ENCODE results near the gene HNMT. TPM values are rescaled to one million over a fixed set of nuclear protein-coding genes. Genes with fewer than 3 reads are reported as not detected.

Gene HNMT
- total and polyA plus RNA-seq, 11 donors, result 4.5 to 38.1 (median 10.2) TPM

- intact Hi-C loops (cut with DNase I), result loop anchor here in 3 of 10 donors (10.0 kb wide), 3 partner anchors 152 to 842 kb away; partner anchors contain the start of gene NXPH2 (in 2 of the 3)
Observed at GRCh38 chr2:137942833-137943677, 21.2 kb upstream of the HNMT start.

GRCh38 chr2:137943678-137944347 is 20.5 kb upstream of the HNMT start:
- no peaks in the 10 kb centered on the region for H3K4me1 ChIP-seq
- H3K9me3 ChIP-seq, result no peaks in the 10 kb centered on the region
- no peak for TF ChIP-seq POLR2A (IDR thresholded peaks at IDR 0.05)
- TF ChIP-seq CTCF (IDR thresholded peaks at IDR 0.05), result no peak
- H3K4me3 ChIP-seq, result no peak overlapping the region
- DNase-seq (no peak), ATAC-seq (no peak)
- 96 to 99% (median 98%) methylated on average over 2 of the region's 2 CpGs for WGBS, 4 donors
- no peak overlapping the region for H3K27ac ChIP-seq
- H3K27me3 ChIP-seq, result no peaks in the 10 kb centered on the region
- no peaks in the 10 kb centered on the region for H3K36me3 ChIP-seq
- intact Hi-C loops (cut with DNase I), result loop anchor here in 3 of 10 donors (10.0 kb wide), 3 partner anchors 151 to 841 kb away; partner anchors contain the start of gene NXPH2 (in 2 of the 3)

More at GRCh38 chr2:137942833-137943677, 21.2 kb upstream of the HNMT start:
- WGBS, 4 donors, result 77 to 83% (median 80%) methylated on average over 6 of the region's 6 CpGs
- no peaks in the 10 kb centered on the region for H3K36me3 ChIP-seq
- no peaks in the 10 kb centered on the region for H3K4me1 ChIP-seq
- no peaks in the 10 kb centered on the region for H3K27me3 ChIP-seq
- H3K9me3 ChIP-seq, result no peaks in the 10 kb centered on the region
- no peak overlapping the region for H3K4me3 ChIP-seq
- TF ChIP-seq CTCF (IDR thresholded peaks at IDR 0.05), result no peak
- DNase-seq (no peak), ATAC-seq (no peak)
- H3K27ac ChIP-seq, result no peak overlapping the region

GRCh38 chr2:137944714-137945113 is 19.6 kb upstream of the HNMT start:
- Histone ChIP-seq H3K27ac (no peak overlapping the region), H3K9me3 (no peaks in the 10 kb centered on the region), H3K27me3 (no peaks in the 10 kb centered on the region), H3K4me3 (no peak overlapping the region), H3K4me1 (no peaks in the 10 kb centered on the region), H3K36me3 (no peaks in the 10 kb centered on the region)
- ATAC-seq (no peak), DNase-seq (no peak)
- intact Hi-C loops (cut with DNase I), result loop anchor here in 9 of 10 donors (5.0 to 10.0 kb wide), 7 partner anchors 148 to 843 kb away; partner anchors contain the start of gene NXPH2 (in 2 of the 9)
- no peak for TF ChIP-seq POLR2A (IDR thresholded peaks at IDR 0.05)
- no peak for TF ChIP-seq CTCF (IDR thresholded peaks at IDR 0.05)
- WGBS, 4 donors, result 66 to 92% (median 71%) methylated on average over 5 of the region's 5 CpGs

- ATAC-seq, result no peak
- intact Hi-C loops (cut with DNase I), result loop anchor here in 9 of 10 donors (5.0 to 10.0 kb wide), 7 partner anchors 147 to 842 kb away; partner anchors contain the start of gene NXPH2 (in 2 of the 9)
- TF ChIP-seq CTCF (IDR thresholded peaks at IDR 0.05) (no peak), POLR2A (IDR thresholded peaks at IDR 0.05) (no peak)
- no peaks in the 10 kb centered on the region for H3K27me3 ChIP-seq
- no peak overlapping the region for H3K4me3 ChIP-seq
- H3K36me3 ChIP-seq, result no peaks in the 10 kb centered on the region
- H3K27ac ChIP-seq, result no peak overlapping the region
- no peaks in the 10 kb centered on the region for H3K9me3 ChIP-seq
- 48 to 95% (median 69%) methylated on average over 2 of the region's 2 CpGs for WGBS, 4 donors
- H3K4me1 ChIP-seq, result no peaks in the 10 kb centered on the region
- no peak for DNase-seq
Observed at GRCh38 chr2:137945229-137945628, 19.0 kb upstream of the HNMT start.

Measured in heart left ventricle (tissue), 16 donors.